ENCODE results near the gene KDM5C. TPM values are rescaled to one million over a fixed set of nuclear protein-coding genes. Genes with fewer than 3 reads are reported as not detected.

The KDM5C gene
- total RNA-seq, 1 experiment from 2014 or later: 98.7 TPM

- Histone ChIP-seq H3K23me2 (ENCODE audit: insufficient read length, low read depth, low read length, poor library complexity, severe bottlenecking) (no peaks in the 10 kb centered on the region), H3K27ac (ENCODE audit: insufficient read length, low read depth, low read length) (no peak overlapping the region), H2BK15ac (ENCODE audit: low read depth, low read length) (no peak overlapping the region), H3K79me1 (ENCODE audit: insufficient read depth, low read depth, low read length, poor library complexity, severe bottlenecking) (no peaks in the 10 kb centered on the region), H2AFZ (ENCODE audit: low read length) (no peak overlapping the region), H2BK20ac (ENCODE audit: low read depth, low read length, poor library complexity, severe bottlenecking) (no peak overlapping the region), H3K9ac (ENCODE audit: extremely low read depth, insufficient read length, low read length) (no peak overlapping the region), H3K14ac (ENCODE audit: insufficient read depth, low read length) (no peak overlapping the region), H3K4ac (ENCODE audit: low read depth, low read length) (no peak overlapping the region), H3K4me1 (ENCODE audit: insufficient read depth, low read length) (no peaks in the 10 kb centered on the region; the same call in 1 of the 2 replicates), H4K5ac (ENCODE audit: insufficient read length, low read depth, low read length) (no peak overlapping the region), H4K91ac (ENCODE audit: insufficient read length, low read depth, low read length) (no peak overlapping the region), H2BK12ac (ENCODE audit: insufficient read length, low read depth, low read length) (no peak overlapping the region), H3K4me2 (ENCODE audit: insufficient read depth, insufficient read length, low read length) (no peak overlapping the region), H3T11ph (ENCODE audit: low read length) (no peak overlapping the region), H2BK120ac (ENCODE audit: low read depth, low read length, poor library complexity, severe bottlenecking) (no peak overlapping the region), H4K20me1 (ENCODE audit: control insufficient read depth, insufficient read depth, insufficient read length) (no peaks in the 10 kb centered on the region), H3K27me3 (ENCODE audit: insufficient read depth, low read length) (no peaks in the 10 kb centered on the region), H3K23ac (ENCODE audit: insufficient read length, low read depth, low read length) (no peak overlapping the region), H3K56ac (ENCODE audit: insufficient read length, low read depth, low read length) (no peak overlapping the region), H2BK5ac (ENCODE audit: insufficient read length, low read length) (no peak overlapping the region), H3K9me3 (ENCODE audit: control insufficient read depth, low read depth, low read length) (peaks cover 22% of the 10 kb centered on the region), H2AK5ac (ENCODE audit: insufficient read length, low read length) (no peak overlapping the region), H4K8ac (replicated peaks; ENCODE audit: insufficient read length, low read depth, low read length) (no peak overlapping the region), H3K79me2 (ENCODE audit: insufficient read depth, low read length) (no peaks in the 10 kb centered on the region), H3K18ac (ENCODE audit: insufficient read length, low read depth, low read length) (no peak overlapping the region)
- TF ChIP-seq, protein P1, sequence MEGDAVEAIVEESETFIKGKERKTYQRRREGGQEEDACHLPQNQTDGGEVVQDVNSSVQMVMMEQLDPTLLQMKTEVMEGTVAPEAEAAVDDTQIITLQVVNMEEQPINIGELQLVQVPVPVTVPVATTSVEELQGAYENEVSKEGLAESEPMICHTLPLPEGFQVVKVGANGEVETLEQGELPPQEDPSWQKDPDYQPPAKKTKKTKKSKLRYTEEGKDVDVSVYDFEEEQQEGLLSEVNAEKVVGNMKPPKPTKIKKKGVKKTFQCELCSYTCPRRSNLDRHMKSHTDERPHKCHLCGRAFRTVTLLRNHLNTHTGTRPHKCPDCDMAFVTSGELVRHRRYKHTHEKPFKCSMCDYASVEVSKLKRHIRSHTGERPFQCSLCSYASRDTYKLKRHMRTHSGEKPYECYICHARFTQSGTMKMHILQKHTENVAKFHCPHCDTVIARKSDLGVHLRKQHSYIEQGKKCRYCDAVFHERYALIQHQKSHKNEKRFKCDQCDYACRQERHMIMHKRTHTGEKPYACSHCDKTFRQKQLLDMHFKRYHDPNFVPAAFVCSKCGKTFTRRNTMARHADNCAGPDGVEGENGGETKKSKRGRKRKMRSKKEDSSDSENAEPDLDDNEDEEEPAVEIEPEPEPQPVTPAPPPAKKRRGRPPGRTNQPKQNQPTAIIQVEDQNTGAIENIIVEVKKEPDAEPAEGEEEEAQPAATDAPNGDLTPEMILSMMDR (conservative IDR thresholded peaks at IDR 0.05): no peak
- Mint-ChIP-seq H3K9me3 (peaks cover 60 to 67% of the 10 kb centered on the region in 2 experiments), H3K4me3 (no peak overlapping the region), H3K4me1 (peaks cover 3 to 15% of the 10 kb centered on the region in 2 experiments), H3K36me3 (ENCODE audit: insufficient read depth in 1 of 3, low read depth in 3 of 3) (peaks cover 11 to 27% (median 13%) of the 10 kb centered on the region in 3 experiments), H3K27me3 (ENCODE audit: low read depth) (no peaks in the 10 kb centered on the region; the same call in none of the 2 replicates), H3K27ac (no peak overlapping the region; a peak in 1 of 7 replicates)
- DNase-seq: no peak
- WGBS (ENCODE audit: extremely low coverage, insufficient read length, low lambda C conversion rate): no CpG with 5 or more reads among the region's 22 CpGs
Observed at GRCh38 chrX:53254570-53255461, 29.8 kb upstream of the KDM5C start.
